Duodenal mucosa (tissue), 2 donors: ENCODE measurements around the gene GRXCR2.
"Not testable (repeated sequence)": the region's sequence is repeated elsewhere in the genome, so short reads cannot be mapped to it uniquely, and the experiment has no call there.

Source experiments
- H3K27ac ChIP-seq: one replicate; pipeline ENCODE4 v1.7.0; 2013; ENCODE audit warnings: low read depth, low read length
- H3K27me3 ChIP-seq, 2 donors: one replicate each; pipeline ENCODE4 v1.7.0; 2013; ENCODE audit warnings: low read length in 2 of 2, control low read depth in 1 of 2; ENCODE audit not compliant: insufficient read depth in 2 of 2, control insufficient read depth in 1 of 2
- H3K36me3 ChIP-seq, 2 donors: one replicate each; pipeline ENCODE4 v1.7.0; 2013; ENCODE audit warnings: low read length in 2 of 2, control low read depth in 1 of 2; ENCODE audit not compliant: insufficient read depth in 2 of 2, control insufficient read depth in 1 of 2
- H3K4me1 ChIP-seq, 2 donors: one replicate each; pipeline ENCODE4 v1.7.0; 2013; ENCODE audit warnings: low read length in 2 of 2, control low read depth in 1 of 2; ENCODE audit not compliant: insufficient read depth in 2 of 2, control insufficient read depth in 1 of 2
- H3K4me3 ChIP-seq, 2 donors: one replicate each; pipeline ENCODE4 v1.7.0; 2013; ENCODE audit warnings: low read length in 2 of 2, low read depth in 1 of 2
- H3K9ac ChIP-seq, 2 donors: one replicate each; pipeline ENCODE4 v1.7.0; 2013; ENCODE audit warnings: low read length in 2 of 2, low read depth in 1 of 2
- H3K9me3 ChIP-seq, 2 donors: one replicate each; pipeline ENCODE4 v1.7.0; 2013; ENCODE audit warnings: low read length in 2 of 2, control low read depth in 1 of 2; ENCODE audit not compliant: control insufficient read depth in 1 of 2

GRXCR2 gene

GRCh38 chr5:145889611-145890010, 16.8 kb upstream of the GRXCR2 start:
- H3K9ac ChIP-seq = no peak overlapping the region
- H3K9me3 ChIP-seq = no peaks in the 10 kb centered on the region
- H3K4me3 ChIP-seq = no peak overlapping the region
- H3K27me3 ChIP-seq = no peaks in the 10 kb centered on the region
- no peaks in the 10 kb centered on the region for H3K4me1 ChIP-seq
- no peak overlapping the region for H3K27ac ChIP-seq
- H3K36me3 ChIP-seq = no peaks in the 10 kb centered on the region

- no peak overlapping the region for H3K4me3 ChIP-seq
Observed at GRCh38 chr5:145887976-145888574, 15.3 kb upstream of the GRXCR2 start.

GRCh38 chr5:145887217-145887616, 14.4 kb upstream of the GRXCR2 start:
- Histone ChIP-seq H3K27ac (no peak overlapping the region), H3K4me1 (no peaks in the 10 kb centered on the region), H3K9me3 (no peaks in the 10 kb centered on the region)

More at GRCh38 chr5:145887976-145888574, 15.3 kb upstream of the GRXCR2 start:
- Histone ChIP-seq H3K9ac (no peak overlapping the region), H3K27me3 (no peaks in the 10 kb centered on the region), H3K4me1 (no peaks in the 10 kb centered on the region), H3K9me3 (no peaks in the 10 kb centered on the region), H3K27ac (no peak overlapping the region), H3K36me3 (no peaks in the 10 kb centered on the region)

GRCh38 chr5:145874765-145875164, 2.0 kb upstream of the GRXCR2 start:
- Histone ChIP-seq H3K4me1 (no peaks in the 10 kb centered on the region), H3K9me3 (no peaks in the 10 kb centered on the region), H3K27me3 (no peaks in the 10 kb centered on the region), H3K4me3 (no peak overlapping the region), H3K9ac (no peak overlapping the region), H3K36me3 (no peaks in the 10 kb centered on the region), H3K27ac (no peak overlapping the region)

More at GRCh38 chr5:145887217-145887616, 14.4 kb upstream of the GRXCR2 start:
- no peaks in the 10 kb centered on the region for H3K36me3 ChIP-seq
- H3K9ac ChIP-seq = no peak overlapping the region
- H3K4me3 ChIP-seq = no peak overlapping the region
- H3K27me3 ChIP-seq = no peaks in the 10 kb centered on the region

GRCh38 chr5:145872486-145872885, 328 bp downstream of the GRXCR2 start:
- no peaks in the 10 kb centered on the region for H3K9me3 ChIP-seq
- H3K4me3 ChIP-seq = no peak overlapping the region
- no peaks in the 10 kb centered on the region for H3K27me3 ChIP-seq
- H3K9ac ChIP-seq = no peak overlapping the region
- no peaks in the 10 kb centered on the region for H3K36me3 ChIP-seq
- no peak overlapping the region for H3K27ac ChIP-seq
- no peaks in the 10 kb centered on the region for H3K4me1 ChIP-seq

GRCh38 chr5:145869753-145870152, 3.1 kb downstream of the GRXCR2 start:
- Histone ChIP-seq H3K36me3 (no peaks in the 10 kb centered on the region), H3K9ac (no peak overlapping the region), H3K27ac (no peak overlapping the region), H3K27me3 (no peaks in the 10 kb centered on the region), H3K9me3 (no peaks in the 10 kb centered on the region), H3K4me1 (no peaks in the 10 kb centered on the region), H3K4me3 (no peak overlapping the region)

GRCh38 chr5:145867806-145868205, 5.0 kb downstream of the GRXCR2 start:
- Histone ChIP-seq H3K36me3 (no peaks in the 10 kb centered on the region), H3K4me1 (no peaks in the 10 kb centered on the region), H3K9ac (no peak overlapping the region), H3K27me3 (no peaks in the 10 kb centered on the region), H3K4me3 (no peak overlapping the region), H3K27ac (no peak overlapping the region), H3K9me3 (no peaks in the 10 kb centered on the region)

- H3K27me3 ChIP-seq, H3K9me3 ChIP-seq, H3K9ac ChIP-seq, H3K27ac ChIP-seq, H3K4me3 ChIP-seq, H3K36me3 ChIP-seq, H3K4me1 ChIP-seq: not testable (repeated sequence)
Observed at GRCh38 chr5:145864432-145864831, 8.4 kb downstream of the GRXCR2 start.

- Histone ChIP-seq H3K27ac (no peak overlapping the region), H3K9me3 (no peaks in the 10 kb centered on the region), H3K27me3 (no peaks in the 10 kb centered on the region), H3K9ac (no peak overlapping the region), H3K4me3 (no peak overlapping the region), H3K36me3 (no peaks in the 10 kb centered on the region), H3K4me1 (no peaks in the 10 kb centered on the region)
Observed at GRCh38 chr5:145863003-145863402, 9.8 kb downstream of the GRXCR2 start.

- peaks cover 14 to 16% of the 10 kb centered on the region in 2 donors for H3K4me1 ChIP-seq
- no peak overlapping the region for H3K27ac ChIP-seq
- no peak overlapping the region for H3K4me3 ChIP-seq
- H3K9me3 ChIP-seq = no peaks in the 10 kb centered on the region
- no peak overlapping the region for H3K9ac ChIP-seq
- no peaks in the 10 kb centered on the region for H3K36me3 ChIP-seq
- no peaks in the 10 kb centered on the region for H3K27me3 ChIP-seq
Observed at GRCh38 chr5:145859897-145860296, 12.9 kb downstream of the GRXCR2 start.

- Histone ChIP-seq H3K36me3 (no peaks in the 10 kb centered on the region), H3K4me1 (peaks cover 16 to 19% of the 10 kb centered on the region in 2 donors), H3K27me3 (no peaks in the 10 kb centered on the region), H3K27ac (no peak overlapping the region), H3K4me3 (no peak overlapping the region), H3K9ac (no peak overlapping the region), H3K9me3 (no peaks in the 10 kb centered on the region)
Observed at GRCh38 chr5:145859453-145859852, 13.4 kb downstream of the GRXCR2 start.
